Measurements from ENCODE around the gene NFE2L2.
"Not testable (repeated sequence)": the region's sequence is repeated elsewhere in the genome, so short reads cannot be mapped to it uniquely, and the experiment has no call there.

- TF ChIP-seq CTCF, POLR2A (IDR thresholded peaks at IDR 0.05): not testable (repeated sequence)
Measured at GRCh38 chr2:177200419-177200818, 64.1 kb downstream of the NFE2L2 start.
